H1 (cell line): ENCODE data around the gene PPP4R1. TPM values are rescaled to one million over a fixed set of nuclear protein-coding genes. Genes with fewer than 3 reads are reported as not detected.

Experiments used
- CTCF ChIA-PET: fragments of 300-600 bp; sonication (Branson Sonifier 250); formaldehyde crosslinking; loops from one replicate; lab custom pipeline; 2021; ENCODE audit not compliant: partially characterized antibody; lab: Charles Lee
- POLR2A ChIA-PET: fragments of 300-600 bp; sonication (Branson Sonifier 250); formaldehyde crosslinking; loops from one replicate; lab custom pipeline; 2021; ENCODE audit warnings: inconsistent platforms; ENCODE audit not compliant: partially characterized antibody; lab: Charles Lee
- DNase-seq, 2 experiments: peaks; one replicate each; pipeline versions ENCODE4 v3.0.0 to v3.0.0-alpha.2; 2010 to 2022; ENCODE audit warnings: low spot score in 2 of 2, low read depth in 1 of 2, mixed read lengths in 1 of 2
- FAIRE-seq: peaks from 2 replicates; lab custom pipeline; 2011; peaks lifted over from hg19 to GRCh38; lab: Jason Lieb, UNC
- H2AFZ ChIP-seq: 2 replicates; pipeline ENCODE4 v1.8.1; 2012; ENCODE audit warnings: low read length, inconsistent platforms
- H2AK5ac ChIP-seq: 2 replicates; pipeline ENCODE4 v1.6.1; 2013; ENCODE audit warnings: low read depth, low read length
- H2BK120ac ChIP-seq: replicated peaks from 2 replicates; pipeline ENCODE3; 2013; ENCODE audit warnings: low read depth, low read length, inconsistent platforms
- H2BK12ac ChIP-seq: 2 replicates; pipeline ENCODE4 v1.6.1; 2013; ENCODE audit warnings: low read depth, low read length
- H2BK15ac ChIP-seq: 2 replicates; pipeline ENCODE4 v1.6.1; 2013; ENCODE audit warnings: low read length
- H2BK20ac ChIP-seq: 2 replicates; pipeline ENCODE4 v1.6.1; 2013; ENCODE audit warnings: low read length
- H2BK5ac ChIP-seq: 2 replicates; pipeline ENCODE4 v1.6.1; 2013; ENCODE audit warnings: low read depth, low read length
- H3K14ac ChIP-seq: 2 replicates; pipeline ENCODE4 v1.6.1; 2013; ENCODE audit warnings: inconsistent platforms; ENCODE audit not compliant: insufficient read length
- H3K18ac ChIP-seq: 2 replicates; pipeline ENCODE4 v1.6.1; 2013; ENCODE audit warnings: low read length; ENCODE audit errors: extremely low read depth
- H3K23ac ChIP-seq: 2 replicates; pipeline ENCODE4 v1.6.1; 2013; ENCODE audit warnings: inconsistent platforms; ENCODE audit not compliant: insufficient read length
- H3K23me2 ChIP-seq: 2 replicates; pipeline ENCODE4 v1.6.1; 2013; ENCODE audit warnings: low read depth, low read length
- H3K27ac ChIP-seq: 2 replicates; pipeline ENCODE4 v1.6.1; 2011; ENCODE audit warnings: low read depth, low read length, inconsistent platforms
- H3K27me3 ChIP-seq, 4 experiments: replicated peaks in 1 of 4; 1 replicate in 1 of 4; 2 replicates in 3 of 4; pipeline versions ENCODE4 v1.6.1 to v1.8.1; 2011 to 2013; ENCODE audit warnings: low read length in 3 of 4, mild to moderate bottlenecking in 3 of 4, inconsistent platforms in 2 of 4, mixed read lengths in 2 of 4, moderate library complexity in 1 of 4; ENCODE audit not compliant: control insufficient read depth in 3 of 4, insufficient read depth in 3 of 4; ENCODE audit errors: extremely low read depth in 1 of 4
- H3K36me3 ChIP-seq, 4 experiments: 2 replicates each; pipeline versions ENCODE4 v1.6.1 to v1.8.1; 2011 to 2013; ENCODE audit warnings: mild to moderate bottlenecking in 4 of 4, low read length in 3 of 4, moderate library complexity in 2 of 4, control low read depth in 1 of 4, inconsistent platforms in 1 of 4; ENCODE audit not compliant: insufficient read depth in 4 of 4, control insufficient read depth in 2 of 4
- H3K4ac ChIP-seq: replicated peaks from 2 replicates; pipeline ENCODE3; 2013; ENCODE audit warnings: low read length, low read depth, mixed read lengths, inconsistent platforms; ENCODE audit not compliant: insufficient read length
- H3K4me1 ChIP-seq, 4 experiments: replicated peaks in 1 of 4; 1 replicate in 1 of 4; 2 replicates in 3 of 4; pipeline versions ENCODE4 v1.6.1 to v1.8.1; 2011 to 2013; ENCODE audit warnings: low read length in 3 of 4, inconsistent platforms in 2 of 4, mixed read lengths in 1 of 4; ENCODE audit not compliant: insufficient read depth in 4 of 4, control insufficient read depth in 3 of 4
- H3K4me2 ChIP-seq, 2 experiments: 2 replicates each; pipeline versions ENCODE4 v1.6.1 to v1.8.1; 2011 to 2013; ENCODE audit warnings: low read depth in 2 of 2, low read length in 2 of 2, control low read depth in 1 of 2, inconsistent platforms in 1 of 2, mild to moderate bottlenecking in 1 of 2; ENCODE audit not compliant: insufficient read depth in 1 of 2
- H3K4me3 ChIP-seq, 4 experiments: fragments of 200-600, 300-600 bp in 1 of 4; sonication (generic), shearing (Covaris generic), sonication (Bioruptor Twin) in 1 of 4; 2 replicates each; pipeline versions ENCODE4 v1.5.1 to v1.8.1; 2011 to 2016; ENCODE audit warnings: low read length in 4 of 4, low read depth in 3 of 4, control low read depth in 2 of 4, inconsistent platforms in 2 of 4, mild to moderate bottlenecking in 2 of 4, mixed read lengths in 1 of 4, moderate library complexity in 1 of 4; ENCODE audit not compliant: insufficient read depth in 2 of 4; ENCODE audit errors: extremely low read depth in 1 of 4
- H3K56ac ChIP-seq: replicated peaks from 2 replicates; pipeline ENCODE3; 2013; ENCODE audit warnings: low read depth, mild to moderate bottlenecking, mixed read lengths, low read length, inconsistent platforms; ENCODE audit not compliant: insufficient read length
- H3K79me1 ChIP-seq: 2 replicates; pipeline ENCODE4 v1.6.1; 2013; ENCODE audit warnings: low read depth, low read length, control low read depth
- H3K79me2 ChIP-seq, 2 experiments: 2 replicates each; pipeline versions ENCODE4 v1.6.1 to v1.8.1; 2012 to 2013; ENCODE audit warnings: low read length in 2 of 2, mild to moderate bottlenecking in 2 of 2, inconsistent platforms in 1 of 2; ENCODE audit not compliant: insufficient read depth in 2 of 2, control insufficient read depth in 1 of 2
- H3K9ac ChIP-seq, 4 experiments: replicated peaks in 1 of 4; 1 replicate in 1 of 4; 2 replicates in 3 of 4; pipeline versions ENCODE4 v1.6.1 to v1.8.1; 2011 to 2013; ENCODE audit warnings: low read depth in 3 of 4, low read length in 3 of 4, control low read depth in 2 of 4, mild to moderate bottlenecking in 2 of 4, moderate library complexity in 2 of 4, inconsistent platforms in 1 of 4; ENCODE audit errors: extremely low read depth in 1 of 4
- H3K9me3 ChIP-seq, 2 experiments: 2 replicates each; pipeline versions ENCODE4 v1.6.1 to v1.8.1; 2012 to 2013; ENCODE audit warnings: mild to moderate bottlenecking in 2 of 2, moderate library complexity in 2 of 2, control low read depth in 1 of 2, inconsistent platforms in 1 of 2, low read depth in 1 of 2, low read length in 1 of 2, mixed read lengths in 1 of 2; ENCODE audit not compliant: insufficient read depth in 2 of 2
- H4K20me1 ChIP-seq, 2 experiments: replicated peaks in 1 of 2; 2 replicates each; pipeline versions ENCODE3 to v1.8.1; 2011 to 2013; ENCODE audit warnings: inconsistent platforms in 2 of 2, low read length in 2 of 2, mild to moderate bottlenecking in 1 of 2; ENCODE audit not compliant: insufficient read depth in 2 of 2, control insufficient read depth in 1 of 2
- H4K5ac ChIP-seq: 2 replicates; pipeline ENCODE4 v1.6.1; 2013; ENCODE audit warnings: low read length, low read depth, mixed read lengths, inconsistent platforms; ENCODE audit not compliant: insufficient read length
- H4K8ac ChIP-seq: 2 replicates; pipeline ENCODE4 v1.8.0; 2013; ENCODE audit warnings: mild to moderate bottlenecking, moderate library complexity, low read length, inconsistent platforms; ENCODE audit not compliant: insufficient read depth; ENCODE audit errors: extremely low read depth
- H4K91ac ChIP-seq: replicated peaks from 2 replicates; pipeline ENCODE3; 2013; ENCODE audit warnings: low read length, mixed read lengths, inconsistent platforms; ENCODE audit not compliant: insufficient read length
- GABPA ChIP-seq: IDR thresholded peaks from 2 replicates; pipeline ENCODE4 v1.6.1; 2011; ENCODE audit warnings: mild to moderate bottlenecking, low read length, moderate library complexity, borderline replicate concordance; ENCODE audit not compliant: insufficient read depth
- JUND ChIP-seq: IDR thresholded peaks from 2 replicates; pipeline ENCODE4 v1.6.1; 2011; ENCODE audit warnings: mild to moderate bottlenecking, improper control_type of control experiment, low read length
- SIX5 ChIP-seq: IDR thresholded peaks from 2 replicates; pipeline ENCODE4 v1.6.1; 2011; ENCODE audit warnings: mild to moderate bottlenecking, low read depth, low read length
- WGBS, 2 experiments: shearing (Covaris generic) in 1 of 2; methylation state at CpG; one replicate each; pipeline versions ENCODE4 v1.1.6 to v1.1.7; 2013 to 2015; ENCODE audit warnings: low lambda C conversion rate in 2 of 2, mixed read lengths in 2 of 2, inconsistent platforms in 1 of 2, low coverage in 1 of 2, missing lambda C conversion rate in 1 of 2; ENCODE audit not compliant: insufficient replicate concordance in 2 of 2, insufficient coverage in 1 of 2, insufficient read length in 1 of 2; ENCODE audit errors: extremely low coverage in 1 of 2, missing lambda C conversion rate in 1 of 2; 5-methylcytosine and 5-hydroxymethylcytosine counted together
- polyA plus RNA-seq, 7 experiments: library from polyadenylated mRNA; depleted of rRNA in 3 of 7; stranded (reverse) in 5 of 7; unstranded in 2 of 7; fragments of >200 nt in 5 of 7; fragments of 200-250 nt in 2 of 7; gene quantifications; 1 replicate in 5 of 7; 2 replicates in 1 of 7; 4 replicates in 1 of 7; pipeline versions ENCODE4 v1.2.1 to v1.2.3, GENCODE V29; 2011 to 2013; ENCODE audit warnings: missing spikeins in 2 of 7, mixed read lengths in 2 of 7
- total RNA-seq: library from RNA; stranded (reverse); fragmentation: NEBNext Ultra II Directional; extraction: Animal tissue kit (Norgen Biotek cat#: 25700); gene quantifications from 2 replicates; pipeline ENCODE4 v1.2.1, GENCODE V29; 2021

The PPP4R1 gene
- total and polyA plus RNA-seq, 2 of the 8 experiments (the other 6 are each of a cell fraction or from before 2014, with no cell fraction given), result 67.4 to 96.1 TPM

DNA sequence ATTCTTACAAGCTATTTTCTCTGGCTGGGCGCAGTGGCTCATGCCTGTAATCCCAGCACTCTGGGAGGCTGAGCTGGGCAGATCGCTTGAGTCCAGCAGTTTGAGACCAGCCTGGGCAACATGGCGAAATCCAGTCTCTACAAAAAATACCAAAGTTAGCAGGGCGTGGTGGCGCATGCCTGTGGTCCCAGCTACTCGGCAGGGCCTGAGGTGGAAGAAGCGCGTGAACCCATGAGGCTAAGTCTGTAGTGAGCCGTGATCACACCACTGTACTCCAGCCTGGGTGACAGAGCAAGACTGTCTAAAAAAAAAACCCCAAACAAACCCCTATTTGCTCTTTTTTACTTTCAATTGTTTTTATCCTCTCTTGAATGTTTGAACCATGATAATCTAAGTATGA is 37.0 kb downstream of the PPP4R1 start:
- no peaks in the 10 kb centered on the region for H3K79me2 ChIP-seq
- H3K18ac ChIP-seq, result no peak overlapping the region
- no peak overlapping the region for H4K5ac ChIP-seq
- H2AK5ac ChIP-seq, result no peak overlapping the region
- WGBS, 2 experiments, result 86% methylated on average over 9 of the region's 9 CpGs; no CpG with 5 or more reads in 1 of the 2 experiments
- POLR2A ChIA-PET, result no interaction called here
- TF ChIP-seq GABPA, result no peak
- no peak for TF ChIP-seq SIX5
- TF ChIP-seq JUND, result no peak
- H3K23ac ChIP-seq, result no peak overlapping the region
- no peak overlapping the region for H4K8ac ChIP-seq
- no peak overlapping the region for H2BK120ac ChIP-seq
- H2BK15ac ChIP-seq, result no peak overlapping the region
- H3K56ac ChIP-seq, result no peak overlapping the region
- CTCF ChIA-PET, result interaction anchor here (0.8 to 5.3 kb wide), 10 partner anchors 9 to 234 kb away, joined by 3 to 42 read pairs (median 4); no protein-coding TSS in a partner anchor
- H3K4ac ChIP-seq, result no peak overlapping the region
- no peaks in the 10 kb centered on the region for H4K20me1 ChIP-seq
- no peaks in the 10 kb centered on the region for H3K79me1 ChIP-seq
- no peak overlapping the region for H3K27ac ChIP-seq
- no peak overlapping the region for H2AFZ ChIP-seq
- FAIRE-seq (no peak), DNase-seq (no peak)
- peaks cover 2 to 3% (median 3%) of the 10 kb centered on the region in 4 experiments; a peak in 5 of 7 replicates for H3K4me1 ChIP-seq
- no peaks in the 10 kb centered on the region for H3K27me3 ChIP-seq
- peaks cover 0 to 6% (median 3%) of the 10 kb centered on the region in 4 experiments; a peak in 2 of 8 replicates for H3K36me3 ChIP-seq
- H3K23me2 ChIP-seq, result no peaks in the 10 kb centered on the region
- no peak overlapping the region for H2BK12ac ChIP-seq
- H3K9ac ChIP-seq, result no peak overlapping the region
- H4K91ac ChIP-seq, result no peak overlapping the region
- H3K4me2 ChIP-seq, result no peak overlapping the region
- no peak overlapping the region for H3K14ac ChIP-seq
- no peak overlapping the region for H2BK5ac ChIP-seq
- H3K4me3 ChIP-seq, result no peak overlapping the region
- H2BK20ac ChIP-seq, result no peak overlapping the region
- H3K9me3 ChIP-seq, result no peaks in the 10 kb centered on the region
